Measurements from ENCODE around the gene PLA2G4D.
A peak's percentile ranks its signal among the peaks of the same experiment; 100 is the strongest.
"Not testable (repeated sequence)": the region's sequence is repeated elsewhere in the genome, so short reads cannot be mapped to it uniquely, and the experiment has no call there.

Gene PLA2G4D

DNA sequence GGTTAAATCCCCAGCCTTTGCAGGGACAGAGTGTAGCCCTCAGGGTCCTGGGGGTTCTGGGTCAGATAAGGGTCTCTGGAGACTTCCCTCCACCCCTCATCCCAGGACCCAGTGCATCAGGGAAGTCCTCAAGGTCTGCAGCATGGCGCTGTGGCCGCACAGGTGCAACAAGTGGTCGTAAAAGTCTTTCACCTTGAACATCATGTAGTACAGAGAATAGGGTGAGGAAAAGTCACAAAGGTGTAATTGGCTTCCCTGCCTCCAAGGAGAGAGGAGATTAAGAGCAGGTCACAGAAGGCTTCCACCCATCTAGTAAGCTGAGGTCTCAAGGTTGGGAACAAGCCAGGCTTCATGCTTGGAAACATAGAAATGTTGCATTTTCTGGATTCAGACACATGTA is 29.2 kb upstream of the PLA2G4D start:
- DNase-seq (ENCODE audit: low read depth in 2 of 3, low spot score in 2 of 3) = no peak

DNA sequence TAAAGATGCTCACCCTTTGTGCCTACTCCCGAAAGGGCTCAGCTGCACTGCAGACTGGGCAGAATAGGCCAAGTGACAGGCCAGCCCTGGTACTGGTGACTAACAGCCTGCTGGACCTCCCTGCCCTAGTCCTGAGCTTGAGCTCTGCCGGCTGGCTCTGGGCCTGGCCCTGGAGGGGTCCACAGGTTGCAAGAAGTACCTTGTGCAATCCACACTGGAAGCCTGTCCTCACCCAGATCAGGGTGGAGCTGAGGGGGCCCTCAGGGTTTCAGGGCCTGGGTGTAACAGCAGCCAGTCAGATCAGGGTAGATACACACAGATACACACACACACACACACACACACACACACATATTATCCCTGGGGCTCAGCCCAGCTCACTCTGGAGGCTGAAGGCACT is 27.3 kb upstream of the PLA2G4D start:
- DNase-seq (ENCODE audit: low read depth in 2 of 3, low spot score in 2 of 3) = no peak

DNA sequence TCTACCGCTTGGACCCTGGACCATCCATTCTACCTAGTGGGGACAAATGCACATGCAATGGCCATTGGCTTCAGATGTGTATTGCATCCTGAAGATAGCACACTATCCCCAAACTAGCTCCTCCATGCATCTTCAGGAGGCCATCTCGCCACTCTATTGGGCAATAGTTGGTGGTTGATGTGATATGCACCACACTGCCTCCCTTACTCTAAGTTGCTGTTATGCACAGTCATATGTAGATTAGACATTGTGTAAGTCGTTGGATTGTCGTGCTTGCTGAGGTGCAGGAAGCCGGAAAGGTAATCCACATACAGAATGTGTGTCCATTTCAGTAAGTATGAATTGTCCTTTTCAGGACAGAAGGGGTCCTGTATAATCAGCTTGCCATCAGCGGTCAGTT is 26.7 kb upstream of the PLA2G4D start:
- DNase-seq (ENCODE audit: low read depth in 2 of 3, low spot score in 2 of 3) = no peak

DNA sequence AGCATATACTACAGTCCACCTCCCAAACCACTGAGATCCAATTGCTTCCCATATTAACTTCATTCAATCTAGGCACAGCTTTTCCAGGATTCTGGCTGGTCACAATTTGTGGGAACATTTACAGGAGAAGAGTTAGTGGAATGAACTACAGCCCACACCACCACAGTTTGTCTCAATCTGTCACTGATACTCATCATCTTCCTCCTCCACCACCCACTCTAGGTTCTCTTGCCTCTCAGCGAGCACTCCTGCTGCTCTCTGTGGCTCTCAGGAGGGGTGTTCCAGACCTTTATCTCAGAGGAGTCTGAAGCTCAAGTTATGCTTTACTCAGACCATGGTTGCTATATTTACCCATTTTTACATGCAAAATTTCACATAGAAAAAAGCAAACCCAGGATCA is 25.9 kb upstream of the PLA2G4D start:
- no peak for DNase-seq (ENCODE audit: low read depth in 2 of 3, low spot score in 2 of 3)

DNA sequence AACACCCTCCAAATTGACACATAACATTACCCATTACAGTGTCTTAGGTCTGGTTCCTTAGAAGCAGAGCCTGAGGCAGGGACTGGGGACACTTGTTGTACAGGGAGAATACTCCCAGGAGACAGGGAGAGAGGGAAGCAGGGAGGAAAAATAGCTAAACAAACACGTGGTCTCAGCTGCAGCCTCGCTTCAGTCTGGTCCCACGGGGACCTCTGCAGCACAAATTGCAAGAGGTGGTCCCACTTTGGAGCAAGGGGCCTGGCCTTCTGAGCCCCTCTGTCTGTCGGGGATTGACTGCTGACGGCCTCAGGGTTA is 25.0 kb upstream of the PLA2G4D start:
- DNase-seq (ENCODE audit: low read depth in 2 of 3, low spot score in 2 of 3) = no peak

DNA sequence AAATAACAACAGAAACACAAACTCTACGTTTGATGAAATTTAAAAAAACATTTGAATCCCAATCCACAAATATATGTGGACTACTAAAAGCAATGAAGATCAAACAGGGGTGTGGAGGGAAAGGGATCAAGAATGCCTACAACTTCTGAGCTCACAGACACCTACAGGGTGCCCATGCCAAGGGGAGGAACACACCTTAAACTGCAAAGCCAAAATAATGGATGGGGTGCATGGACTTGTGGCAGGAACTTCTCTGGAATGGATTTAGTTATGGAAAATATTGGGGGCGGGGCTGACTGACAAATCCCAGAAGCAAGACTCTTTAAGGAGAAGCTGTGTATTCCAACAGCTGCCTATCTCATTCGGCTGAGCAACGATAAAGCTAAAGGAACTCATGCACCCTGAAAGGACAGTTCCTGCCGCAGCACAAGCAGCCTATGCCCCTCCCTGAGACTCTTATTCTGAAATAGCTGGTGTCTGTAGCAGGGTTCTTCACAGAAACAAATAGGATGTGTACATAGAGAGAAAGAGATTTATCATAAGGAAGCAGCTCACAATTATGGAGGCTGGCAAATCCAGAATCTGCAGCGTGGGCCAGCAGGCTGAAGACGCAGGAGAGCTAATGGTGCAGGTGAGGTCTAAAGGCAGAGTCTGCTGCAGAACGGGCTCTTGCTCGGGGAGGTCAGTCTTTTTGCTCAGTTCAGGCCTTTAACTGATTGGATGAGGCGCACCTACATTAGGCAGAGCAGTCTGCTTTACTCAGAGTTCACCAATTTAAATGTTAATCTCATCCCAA is 24.5 kb upstream of the PLA2G4D start:
- no peak for DNase-seq (ENCODE audit: low read depth in 2 of 3, low spot score in 2 of 3)

- no peak for DNase-seq (ENCODE audit: low read depth in 2 of 3, low spot score in 2 of 3)
Observed at GRCh38 chr15:42111924-42112323, 17.6 kb upstream of the PLA2G4D start.

GRCh38 chr15:42110367-42110766 is 16.0 kb upstream of the PLA2G4D start:
- DNase-seq (ENCODE audit: low read depth in 2 of 3, low spot score in 2 of 3) = no peak

GRCh38 chr15:42108806-42109205 is 14.4 kb upstream of the PLA2G4D start:
- no peak for DNase-seq (ENCODE audit: low read depth in 2 of 3, low spot score in 2 of 3)

GRCh38 chr15:42108189-42108588 is 13.8 kb upstream of the PLA2G4D start:
- DNase-seq (ENCODE audit: low read depth in 2 of 3, low spot score in 2 of 3) = no peak

GRCh38 chr15:42107473-42107872 is 13.1 kb upstream of the PLA2G4D start:
- peak in 1 of 3 experiments; percentile 15 for DNase-seq (ENCODE audit: low read depth in 2 of 3, low spot score in 2 of 3)

DNA sequence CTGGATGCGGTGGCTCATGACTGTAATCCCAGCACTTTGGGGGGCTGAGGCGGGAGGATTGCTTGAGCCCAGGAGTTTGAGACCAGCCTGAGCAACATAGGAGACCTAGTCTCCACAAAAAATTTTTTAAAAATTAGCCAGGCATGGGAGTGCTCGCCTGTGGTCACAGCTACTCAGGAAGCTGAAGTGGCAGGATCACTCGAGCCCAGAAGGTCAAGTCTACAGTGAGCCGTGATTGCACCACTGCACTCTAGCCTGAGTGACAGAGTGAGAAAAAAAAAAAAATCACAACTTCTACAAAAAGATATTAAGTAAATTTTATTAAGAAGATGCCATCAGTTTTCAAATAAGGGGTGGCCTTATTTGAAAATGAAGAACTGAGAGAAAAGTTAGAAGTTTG is 11.9 kb upstream of the PLA2G4D start:
- no peak for DNase-seq (ENCODE audit: low read depth in 2 of 3, low spot score in 2 of 3)

DNA sequence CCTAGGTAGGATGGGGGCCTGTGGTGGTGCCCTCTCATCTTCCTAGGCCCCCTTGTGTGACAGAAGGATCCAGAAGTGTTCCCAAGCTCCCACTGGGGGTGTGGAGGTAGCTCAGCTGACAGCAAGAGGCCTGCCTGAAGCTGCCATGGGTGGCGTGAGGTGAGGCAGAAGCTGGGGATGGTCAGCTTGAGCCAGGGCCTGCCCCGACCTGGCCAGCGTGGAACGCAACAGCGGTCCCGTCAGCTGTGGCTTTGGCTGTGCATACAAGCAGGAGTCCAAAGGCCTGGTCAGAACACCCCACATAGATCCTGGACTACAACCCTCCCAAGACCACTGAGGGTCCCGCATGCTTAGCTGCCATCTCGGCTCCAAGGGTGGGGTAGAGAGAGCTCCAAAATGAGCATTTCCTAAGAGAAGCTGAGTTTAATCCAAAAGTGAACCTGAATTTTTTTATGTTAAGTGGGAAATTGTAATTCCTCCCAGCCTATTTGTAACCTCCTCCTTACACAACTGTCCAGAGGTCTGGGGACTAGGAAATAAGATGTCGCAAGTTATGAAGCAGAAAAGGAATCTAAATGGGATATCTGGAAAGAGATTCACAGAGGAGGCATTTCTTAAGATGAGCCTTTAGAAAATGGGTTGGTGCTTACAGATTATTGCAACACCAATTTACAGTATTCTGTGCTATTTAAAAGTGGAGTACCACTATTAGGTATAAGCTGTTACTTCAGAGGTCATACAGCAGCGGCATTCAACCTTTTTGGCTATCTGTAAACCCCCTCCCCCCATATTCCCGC is 9.9 kb upstream of the PLA2G4D start:
- no peak for DNase-seq (ENCODE audit: low read depth in 2 of 3, low spot score in 2 of 3)

- DNase-seq (ENCODE audit: low read depth in 2 of 3, low spot score in 2 of 3) = no peak
Observed at GRCh38 chr15:42102646-42103235, 8.4 kb upstream of the PLA2G4D start.

- DNase-seq (ENCODE audit: low read depth in 2 of 3, low spot score in 2 of 3) = no peak
Observed at GRCh38 chr15:42101861-42102260, 7.5 kb upstream of the PLA2G4D start.

- DNase-seq (ENCODE audit: low read depth in 2 of 3, low spot score in 2 of 3) = no peak
Observed at GRCh38 chr15:42100021-42100800, 5.8 kb upstream of the PLA2G4D start.

DNA sequence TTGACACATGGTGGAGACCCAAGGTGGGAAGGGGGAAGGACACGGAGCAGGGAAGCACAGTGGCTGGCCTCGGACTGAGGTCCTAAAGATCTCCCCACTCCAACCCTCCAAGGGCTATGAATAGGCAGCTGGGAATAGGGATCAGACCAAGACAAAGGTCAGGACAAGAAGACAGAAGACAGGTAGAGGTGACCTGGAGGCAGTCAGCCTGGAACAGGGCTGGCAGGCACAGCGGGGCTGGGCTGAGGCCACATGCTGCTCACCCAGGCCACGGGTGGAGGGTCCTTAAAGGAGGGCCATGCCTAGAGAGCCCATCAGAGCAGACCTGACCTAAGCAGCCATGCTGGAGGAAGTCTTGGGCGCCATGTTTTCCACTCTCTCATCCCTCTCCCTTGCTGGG is 2.7 kb upstream of the PLA2G4D start:
- no peak for DNase-seq (ENCODE audit: low read depth in 2 of 3, low spot score in 2 of 3)

DNA sequence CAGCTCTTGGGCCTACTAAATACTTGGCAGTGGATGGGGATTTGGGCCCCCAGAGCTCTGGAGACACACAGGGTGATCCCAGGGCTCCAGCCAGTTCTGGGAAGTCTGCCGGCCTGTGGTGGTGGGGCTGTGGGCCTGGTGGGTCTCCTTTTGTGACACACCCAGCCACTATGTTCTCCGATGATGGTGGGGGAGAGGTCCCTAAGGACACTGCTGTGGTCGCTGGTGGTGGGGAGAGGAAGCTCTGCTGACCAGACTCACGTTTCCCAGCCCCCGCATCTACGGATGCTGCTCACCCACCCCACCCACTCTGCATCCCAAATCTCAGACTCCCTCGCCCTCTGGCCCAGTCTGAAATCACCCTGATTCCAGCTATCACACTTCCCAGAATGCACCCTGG is 396 bp downstream of the PLA2G4D start:
- DNase-seq (ENCODE audit: low read depth in 2 of 3, low spot score in 2 of 3) = no peak

GRCh38 chr15:42092398-42093318 is 1.7 kb downstream of the PLA2G4D start:
- DNase-seq (ENCODE audit: low read depth in 2 of 3, low spot score in 2 of 3) = no peak

DNA sequence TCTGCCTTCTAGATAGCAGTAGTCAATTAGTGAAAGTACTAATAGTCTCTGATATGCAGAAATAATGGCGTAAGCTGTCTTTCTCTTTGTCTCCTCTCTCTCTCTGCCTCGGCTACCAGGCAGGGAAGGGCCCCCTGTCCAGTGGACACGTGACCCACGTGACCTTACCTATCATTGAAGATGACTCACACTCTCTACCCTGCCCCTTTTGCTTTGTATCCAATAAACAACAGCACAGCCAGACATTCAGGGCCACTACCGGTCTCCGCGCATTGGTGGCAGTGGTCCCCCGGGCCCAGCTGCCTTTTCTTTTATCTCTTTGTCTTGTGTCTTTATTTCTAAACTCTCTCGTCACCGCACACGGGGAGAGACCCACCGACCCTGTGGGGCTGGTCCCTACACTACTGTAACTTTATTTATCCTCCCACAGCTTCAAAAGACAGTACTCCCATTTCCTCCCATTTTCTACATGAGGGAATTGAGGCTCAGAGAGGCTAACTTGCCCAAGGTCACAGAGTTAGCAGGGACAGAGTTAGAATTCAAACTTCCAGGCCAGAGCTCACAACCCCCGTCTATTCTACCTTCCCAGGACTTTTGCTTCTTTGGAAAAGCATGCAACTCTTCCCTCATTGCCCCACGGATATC is 2.5 kb downstream of the PLA2G4D start:
- DNase-seq (ENCODE audit: low read depth in 2 of 3, low spot score in 2 of 3) = not testable (repeated sequence)

Data from activated CD8-positive, alpha-beta memory T cell treated with anti-CD3 and anti-CD28 coated beads for 48 hours (primary cell).